Measurements from ENCODE around the gene HRAS. TPM values are rescaled to one million over a fixed set of nuclear protein-coding genes. Genes with fewer than 3 reads are reported as not detected.

Gene HRAS
- total and polyA plus RNA-seq, 2 of the 8 experiments (the other 6 are each of a cell fraction or from before 2014, with no cell fraction given): 44.3 to 54.7 TPM

- Histone ChIP-seq H3K27me3 (replicated peaks in 1 of 4; ENCODE audit: control insufficient read depth in 3 of 4, extremely low read depth in 1 of 4, insufficient read depth in 3 of 4, low read length in 3 of 4) (no peaks in the 10 kb centered on the region), H3K14ac (ENCODE audit: insufficient read length) (no peak overlapping the region), H2BK15ac (ENCODE audit: low read length) (no peak overlapping the region), H2AFZ (ENCODE audit: low read length) (no peak overlapping the region), H3K4ac (replicated peaks; ENCODE audit: insufficient read length, low read depth, low read length) (no peak overlapping the region), H3K79me1 (ENCODE audit: low read depth, low read length) (peaks cover 2% of the 10 kb centered on the region), H2BK5ac (ENCODE audit: low read depth, low read length) (no peak overlapping the region), H3K9ac (replicated peaks in 1 of 4; ENCODE audit: extremely low read depth in 1 of 4, low read depth in 3 of 4, low read length in 3 of 4) (no peak overlapping the region), H4K91ac (replicated peaks; ENCODE audit: insufficient read length, low read length) (no peak overlapping the region), H3K4me2 (ENCODE audit: insufficient read depth in 1 of 2, low read depth in 2 of 2, low read length in 2 of 2) (peak overlapping the region; percentile 47 to 68; a peak in 3 of 4 replicates), H3K56ac (replicated peaks; ENCODE audit: insufficient read length, low read depth, low read length) (no peak overlapping the region), H4K5ac (ENCODE audit: insufficient read length, low read depth, low read length) (no peak overlapping the region), H2BK20ac (ENCODE audit: low read length) (no peak overlapping the region), H3K36me3 (ENCODE audit: control insufficient read depth in 2 of 4, insufficient read depth in 4 of 4, low read length in 3 of 4) (peaks cover 1 to 17% (median 10%) of the 10 kb centered on the region in 4 experiments; a peak in 6 of 8 replicates), H3K27ac (ENCODE audit: low read depth, low read length) (no peak overlapping the region), H2BK12ac (ENCODE audit: low read depth, low read length) (no peak overlapping the region), H3K4me1 (replicated peaks in 1 of 4; ENCODE audit: control insufficient read depth in 3 of 4, insufficient read depth in 4 of 4, low read length in 3 of 4) (peaks cover 0 to 9% (median 2%) of the 10 kb centered on the region in 4 experiments; a peak in 3 of 7 replicates), H3K4me3 (ENCODE audit: extremely low read depth in 1 of 4, insufficient read depth in 2 of 4, low read depth in 3 of 4, low read length in 4 of 4) (peak overlapping the region in 2 of 4 experiments; percentile 23 to 28; a peak in 3 of 8 replicates), H2AK5ac (ENCODE audit: low read depth, low read length) (no peak overlapping the region), H4K20me1 (replicated peaks in 1 of 2; ENCODE audit: control insufficient read depth in 1 of 2, insufficient read depth in 2 of 2, low read length in 2 of 2) (peaks cover 2 to 6% of the 10 kb centered on the region in 2 experiments), H2BK120ac (replicated peaks; ENCODE audit: low read depth, low read length) (no peak overlapping the region), H3K18ac (ENCODE audit: extremely low read depth, low read length) (no peak overlapping the region), H3K79me2 (ENCODE audit: control insufficient read depth in 1 of 2, insufficient read depth in 2 of 2, low read length in 2 of 2) (peaks cover 0 to 14% of the 10 kb centered on the region in 2 experiments; a peak in 1 of 4 replicates), H3K23me2 (ENCODE audit: low read depth, low read length) (peaks cover 8% of the 10 kb centered on the region), H4K8ac (ENCODE audit: extremely low read depth, insufficient read depth, low read length) (peak overlapping the region; percentile 74), H3K23ac (ENCODE audit: insufficient read length) (no peak overlapping the region), H3K9me3 (ENCODE audit: insufficient read depth in 2 of 2, low read depth in 1 of 2, low read length in 1 of 2) (no peaks in the 10 kb centered on the region)
- CTCF ChIA-PET (ENCODE audit: partially characterized antibody): interaction anchor here (1.1 to 1.7 kb wide), 2 partner anchors 55 to 98 kb away, joined by 3 to 5 read pairs; no protein-coding TSS in a partner anchor
- POLR2A ChIA-PET (ENCODE audit: partially characterized antibody): interaction anchor here (1.0 to 7.1 kb wide), 7 partner anchors 8 to 108 kb away, joined by 3 to 41 read pairs (median 3); no protein-coding TSS in a partner anchor
- DNase-seq (ENCODE audit: low read depth in 1 of 2, low spot score in 2 of 2): no peak
- 79% methylated on average over 47 of the region's 72 CpGs; no CpG with 5 or more reads in 1 of the 2 experiments for WGBS, 2 experiments (ENCODE audit: extremely low coverage in 1 of 2, insufficient coverage in 1 of 2, insufficient read length in 1 of 2, insufficient replicate concordance in 2 of 2, low coverage in 1 of 2, low lambda C conversion rate in 2 of 2, missing lambda C conversion rate in 1 of 2)
- FAIRE-seq: no peak
- TF ChIP-seq JUND (IDR thresholded peaks at IDR 0.05; ENCODE audit: low read length) (no peak), RBBP5 (IDR thresholded peaks at IDR 0.05; ENCODE audit: borderline replicate concordance, low read depth, low read length) (no peak), POU5F1 (IDR thresholded peaks at IDR 0.05; ENCODE audit: low read depth, low read length) (no peak), CHD1 (IDR thresholded peaks at IDR 0.05; ENCODE audit: low read depth, low read length) (no peak), POLR2AphosphoS5 (IDR thresholded peaks at IDR 0.05; ENCODE audit: low read depth, low read length) (no peak), ASH2L (IDR thresholded peaks at IDR 0.05; ENCODE audit: low read length) (no peak), NANOG (IDR thresholded peaks at IDR 0.05; ENCODE audit: insufficient read depth, low read depth, low read length, poor library complexity, severe bottlenecking) (no peak), SP4 (IDR thresholded peaks at IDR 0.05; ENCODE audit: low read length) (no peak), CHD2 (IDR thresholded peaks at IDR 0.05; ENCODE audit: low read length) (no peak), ATF2 (IDR thresholded peaks at IDR 0.05; ENCODE audit: low read length) (no peak)
These were observed 31.1 kb downstream of the HRAS start for GRCh38 chr11:504053-504993.

Data from H1 (cell line).